Esophagus squamous epithelium (tissue), 5 donors: ENCODE measurements around the gene GRK5. TPM values are rescaled to one million over a fixed set of nuclear protein-coding genes. Genes with fewer than 3 reads are reported as not detected.

Experiments
- DNase-seq: peaks from one replicate; lab custom pipeline; 2025; lab: John Stamatoyannopoulos, UW
- H3K27ac ChIP-seq, 4 donors: fragments of 200-600 bp; sonication (generic); one replicate each; pipeline ENCODE4 v1.5.1; 2016 to 2019; ENCODE audit warnings: mild to moderate bottlenecking in 1 of 4
- H3K27me3 ChIP-seq, 4 donors: fragments of 200-600 bp; sonication (generic); 1 replicate in 3 of 4; 2 replicates in 1 of 4; pipeline versions ENCODE4 v1.5.1 to v1.6.0; 2017 to 2021; ENCODE audit warnings: antibody characterized with exemption in 1 of 4
- H3K36me3 ChIP-seq, 3 donors: fragments of 200-600 bp; sonication (generic); one replicate each; pipeline ENCODE4 v1.5.1; 2016 to 2019
- H3K4me1 ChIP-seq, 3 donors: fragments of 200-600 bp; sonication (generic); one replicate each; pipeline ENCODE4 v1.5.1; 2017 to 2019
- H3K4me3 ChIP-seq, 4 donors: fragments of 200-600 bp; sonication (generic); 1 replicate in 3 of 4; 2 replicates in 1 of 4; pipeline ENCODE4 v1.5.1; 2016 to 2019; ENCODE audit warnings: mild to moderate bottlenecking in 2 of 4, moderate library complexity in 1 of 4
- H3K9me3 ChIP-seq, 3 donors: fragments of 200-600 bp; sonication (generic); one replicate each; pipeline ENCODE4 v1.5.1; 2016 to 2019
- CTCF ChIP-seq, 6 experiments: fragments of 450-650 bp in 4 of 6; fragments of 200-600 bp in 2 of 6; sonication (generic) in 2 of 6; IDR thresholded peaks; one replicate each; pipeline ENCODE4 v1.5.1; 2016 to 2019; ENCODE audit warnings: antibody characterized with exemption in 6 of 6, mild to moderate bottlenecking in 4 of 6, moderate library complexity in 4 of 6
- POLR2A ChIP-seq, 4 donors: fragments of 450-650 bp; IDR thresholded peaks; one replicate each; pipeline ENCODE4 v1.6.1; 2017; ENCODE audit warnings: antibody characterized with exemption in 4 of 4, mild to moderate bottlenecking in 4 of 4, moderate library complexity in 3 of 4
- WGBS, 2 donors: methylation state at CpG; one replicate each; pipeline ENCODE4 v1.1.5; 2018; 5-methylcytosine and 5-hydroxymethylcytosine counted together
- intact Hi-C: fragments of 100-400 bp; cut with DNase I; formaldehyde crosslinking; loops from one replicate; pipeline ENCODE4 v1.15.0; 2022
- total RNA-seq, 4 donors: library from RNA; depleted of rRNA; stranded (reverse); fragments of >200 nt; gene quantifications; one replicate each; pipeline ENCODE4 v1.1.0, GENCODE V29; 2016
- donor health status: DM: yes; HTN: yes; CAD: no.

Gene GRK5
- total RNA-seq, 4 donors from 2014 or later: 2.4 to 18.9 (median 6.3) TPM

- Histone ChIP-seq H3K27ac (no peak overlapping the region), H3K36me3 (peaks cover 0 to 45% (median 0%) of the 10 kb centered on the region in 3 donors), H3K9me3 (no peaks in the 10 kb centered on the region), H3K4me1 (peaks cover 7 to 52% (median 14%) of the 10 kb centered on the region in 3 donors), H3K27me3 (no peaks in the 10 kb centered on the region), H3K4me3 (no peak overlapping the region)
- 84 to 87% methylated on average over 8 to 11 of the region's 12 CpGs for WGBS, 2 donors
- no peak for DNase-seq
- intact Hi-C loops: no loop called here
- no peak for TF ChIP-seq POLR2A (IDR thresholded peaks at IDR 0.05)
- no peak for TF ChIP-seq CTCF (IDR thresholded peaks at IDR 0.05)
Observed at GRCh38 chr10:119443970-119444660, 236.7 kb downstream of the GRK5 start.

GRCh38 chr10:119444866-119445265, 237.5 kb downstream of the GRK5 start:
- no peak overlapping the region for H3K27ac ChIP-seq
- intact Hi-C loops: loop anchor here (5.0 kb wide), 1 partner anchor 248 kb away; no protein-coding TSS in a partner anchor
- DNase-seq: no peak
- TF ChIP-seq POLR2A (IDR thresholded peaks at IDR 0.05) (no peak), CTCF (IDR thresholded peaks at IDR 0.05) (no peak)
- no peak overlapping the region for H3K4me3 ChIP-seq
- no peaks in the 10 kb centered on the region for H3K9me3 ChIP-seq
- peaks cover 7 to 60% (median 14%) of the 10 kb centered on the region in 3 donors for H3K4me1 ChIP-seq
- WGBS, 2 donors: 67 to 68% methylated on average over 5 to 6 of the region's 10 CpGs
- H3K36me3 ChIP-seq: peaks cover 0 to 47% (median 0%) of the 10 kb centered on the region in 3 donors
- H3K27me3 ChIP-seq: no peaks in the 10 kb centered on the region

- peak; percentile 11 for DNase-seq
- WGBS, 2 donors: 20 to 38% methylated on average over 5 to 8 of the region's 10 CpGs
- TF ChIP-seq POLR2A (IDR thresholded peaks at IDR 0.05) (no peak), CTCF (IDR thresholded peaks at IDR 0.05) (peak; percentile 88 to 99 (median 92))
- intact Hi-C loops: loop anchor here (5.0 kb wide), 1 partner anchor 248 kb away; no protein-coding TSS in a partner anchor
- H3K4me1 ChIP-seq: peaks cover 7 to 65% (median 14%) of the 10 kb centered on the region in 3 donors
- H3K36me3 ChIP-seq: peaks cover 0 to 47% (median 0%) of the 10 kb centered on the region in 3 donors
- no peaks in the 10 kb centered on the region for H3K27me3 ChIP-seq
- H3K4me3 ChIP-seq: no peak overlapping the region
- H3K27ac ChIP-seq: peak overlapping the region in 2 of 4 donors; percentile 6 to 9
- no peaks in the 10 kb centered on the region for H3K9me3 ChIP-seq
Observed at GRCh38 chr10:119445311-119445934, 238.1 kb downstream of the GRK5 start.

- peak overlapping the region in 2 of 4 donors; percentile 6 to 9 for H3K27ac ChIP-seq
- WGBS, 2 donors: 58 to 71% methylated on average over 4 to 5 of the region's 5 CpGs
- no peak for DNase-seq
- H3K4me1 ChIP-seq: peaks cover 7 to 66% (median 12%) of the 10 kb centered on the region in 3 donors
- TF ChIP-seq POLR2A (IDR thresholded peaks at IDR 0.05) (no peak), CTCF (IDR thresholded peaks at IDR 0.05) (no peak)
- H3K9me3 ChIP-seq: no peaks in the 10 kb centered on the region
- no peak overlapping the region for H3K4me3 ChIP-seq
- intact Hi-C loops: loop anchor here (5.0 kb wide), 1 partner anchor 249 kb away; no protein-coding TSS in a partner anchor
- H3K36me3 ChIP-seq: peaks cover 0 to 47% (median 0%) of the 10 kb centered on the region in 3 donors
- no peaks in the 10 kb centered on the region for H3K27me3 ChIP-seq
Observed at GRCh38 chr10:119445935-119446317, 238.6 kb downstream of the GRK5 start.
